ENCODE measurements around the gene ZNF512B. TPM values are rescaled to one million over a fixed set of nuclear protein-coding genes. Genes with fewer than 3 reads are reported as not detected.

The ZNF512B gene
- total RNA-seq = 10 to 100 TPM in 1 of 4 donors, 1 to 10 TPM in 3; 2.6 to 11.9 (median 4.7) TPM

GRCh38 chr20:63969838-63970713 is at the start of gene ZNF512B:
Gene ZNF512B, minus strand, starts transcription at chr20:63969930. Its CDS starts 1,980 bp downstream, at chr20:63967950.
- no peak for TF ChIP-seq CTCF (IDR thresholded peaks at IDR 0.05; ENCODE audit: low read depth)

GRCh38 chr20:64015635-64016034 is 45.9 kb upstream of the ZNF512B start:
- TF ChIP-seq CTCF (IDR thresholded peaks at IDR 0.05; ENCODE audit: low read depth) = no peak

GRCh38 chr20:64011366-64011779 is 41.6 kb upstream of the ZNF512B start:
- TF ChIP-seq CTCF (IDR thresholded peaks at IDR 0.05; ENCODE audit: low read depth) = no peak

GRCh38 chr20:64010711-64011237 is 41.0 kb upstream of the ZNF512B start:
- no peak for TF ChIP-seq CTCF (IDR thresholded peaks at IDR 0.05; ENCODE audit: low read depth)

GRCh38 chr20:64009811-64010387 is 40.2 kb upstream of the ZNF512B start:
- no peak for TF ChIP-seq CTCF (IDR thresholded peaks at IDR 0.05; ENCODE audit: low read depth)

GRCh38 chr20:64006902-64007301 is 37.2 kb upstream of the ZNF512B start:
- TF ChIP-seq CTCF (IDR thresholded peaks at IDR 0.05; ENCODE audit: low read depth) = no peak

GRCh38 chr20:64006490-64006889 is 36.8 kb upstream of the ZNF512B start:
- no peak for TF ChIP-seq CTCF (IDR thresholded peaks at IDR 0.05; ENCODE audit: low read depth)
